ENCODE results near the gene MYH8. TPM values are rescaled to one million over a fixed set of nuclear protein-coding genes. Genes with fewer than 3 reads are reported as not detected.

The MYH8 gene
- polyA plus RNA-seq, 1 donor from 2014 or later: 3.7 TPM

DNA sequence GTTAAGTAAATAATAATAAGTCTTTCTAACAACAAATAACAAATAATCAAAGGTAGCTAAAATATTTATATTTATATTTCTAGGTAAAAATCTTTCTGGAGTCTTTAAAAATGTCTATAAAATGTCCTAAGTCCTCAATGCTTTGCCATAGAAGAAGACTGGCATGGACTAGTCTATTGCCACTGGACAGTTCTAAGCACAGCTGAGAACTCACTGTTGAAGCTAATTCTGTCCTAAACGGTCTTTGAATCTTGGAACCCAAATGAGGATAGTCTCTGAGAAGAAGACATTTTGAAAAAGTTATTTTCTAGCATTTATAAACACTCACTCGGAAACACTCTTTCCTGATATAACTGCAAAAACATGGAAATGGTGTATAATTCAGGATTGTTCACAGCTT, 539 bp downstream of the MYH8 start:
- H3K36me3 ChIP-seq (ENCODE audit: insufficient read depth, low read length): no peaks in the 10 kb centered on the region
- H3K27ac ChIP-seq (ENCODE audit: low read length): no peak overlapping the region
- H3K4me2 ChIP-seq (ENCODE audit: low read length): no peak overlapping the region
- H4K20me1 ChIP-seq (ENCODE audit: insufficient read depth): no peaks in the 10 kb centered on the region
- no peak overlapping the region for H3K9ac ChIP-seq (ENCODE audit: low read length)
- no peaks in the 10 kb centered on the region for H3K27me3 ChIP-seq (ENCODE audit: insufficient read depth, low read depth, low read length)
- H3K4me3 ChIP-seq (ENCODE audit: low read length): no peak overlapping the region
- no peaks in the 10 kb centered on the region for H3K9me3 ChIP-seq (ENCODE audit: low read length)
- H3K9me2 ChIP-seq (ENCODE audit: insufficient read depth, low read length): no peaks in the 10 kb centered on the region
- no peaks in the 10 kb centered on the region for H3F3A ChIP-seq (ENCODE audit: insufficient read depth, low read length, poor library complexity, severe bottlenecking)
- no peak overlapping the region for H2AFZ ChIP-seq (ENCODE audit: low read depth, low read length)
- TF ChIP-seq SMC3 (conservative IDR thresholded peaks at IDR 0.05; ENCODE audit: poor library complexity): no peak
- no peak for TF ChIP-seq RAD21 (conservative IDR thresholded peaks at IDR 0.05)
- TF ChIP-seq MXI1 (conservative IDR thresholded peaks at IDR 0.05; ENCODE audit: poor library complexity, severe bottlenecking): no peak
- TF ChIP-seq POLR2AphosphoS5 (IDR thresholded peaks at IDR 0.05): no peak
- TF ChIP-seq, protein P1, sequence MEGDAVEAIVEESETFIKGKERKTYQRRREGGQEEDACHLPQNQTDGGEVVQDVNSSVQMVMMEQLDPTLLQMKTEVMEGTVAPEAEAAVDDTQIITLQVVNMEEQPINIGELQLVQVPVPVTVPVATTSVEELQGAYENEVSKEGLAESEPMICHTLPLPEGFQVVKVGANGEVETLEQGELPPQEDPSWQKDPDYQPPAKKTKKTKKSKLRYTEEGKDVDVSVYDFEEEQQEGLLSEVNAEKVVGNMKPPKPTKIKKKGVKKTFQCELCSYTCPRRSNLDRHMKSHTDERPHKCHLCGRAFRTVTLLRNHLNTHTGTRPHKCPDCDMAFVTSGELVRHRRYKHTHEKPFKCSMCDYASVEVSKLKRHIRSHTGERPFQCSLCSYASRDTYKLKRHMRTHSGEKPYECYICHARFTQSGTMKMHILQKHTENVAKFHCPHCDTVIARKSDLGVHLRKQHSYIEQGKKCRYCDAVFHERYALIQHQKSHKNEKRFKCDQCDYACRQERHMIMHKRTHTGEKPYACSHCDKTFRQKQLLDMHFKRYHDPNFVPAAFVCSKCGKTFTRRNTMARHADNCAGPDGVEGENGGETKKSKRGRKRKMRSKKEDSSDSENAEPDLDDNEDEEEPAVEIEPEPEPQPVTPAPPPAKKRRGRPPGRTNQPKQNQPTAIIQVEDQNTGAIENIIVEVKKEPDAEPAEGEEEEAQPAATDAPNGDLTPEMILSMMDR (IDR thresholded peaks at IDR 0.05; ENCODE audit: poor library complexity, severe bottlenecking): no peak
- TF ChIP-seq, protein P2, sequence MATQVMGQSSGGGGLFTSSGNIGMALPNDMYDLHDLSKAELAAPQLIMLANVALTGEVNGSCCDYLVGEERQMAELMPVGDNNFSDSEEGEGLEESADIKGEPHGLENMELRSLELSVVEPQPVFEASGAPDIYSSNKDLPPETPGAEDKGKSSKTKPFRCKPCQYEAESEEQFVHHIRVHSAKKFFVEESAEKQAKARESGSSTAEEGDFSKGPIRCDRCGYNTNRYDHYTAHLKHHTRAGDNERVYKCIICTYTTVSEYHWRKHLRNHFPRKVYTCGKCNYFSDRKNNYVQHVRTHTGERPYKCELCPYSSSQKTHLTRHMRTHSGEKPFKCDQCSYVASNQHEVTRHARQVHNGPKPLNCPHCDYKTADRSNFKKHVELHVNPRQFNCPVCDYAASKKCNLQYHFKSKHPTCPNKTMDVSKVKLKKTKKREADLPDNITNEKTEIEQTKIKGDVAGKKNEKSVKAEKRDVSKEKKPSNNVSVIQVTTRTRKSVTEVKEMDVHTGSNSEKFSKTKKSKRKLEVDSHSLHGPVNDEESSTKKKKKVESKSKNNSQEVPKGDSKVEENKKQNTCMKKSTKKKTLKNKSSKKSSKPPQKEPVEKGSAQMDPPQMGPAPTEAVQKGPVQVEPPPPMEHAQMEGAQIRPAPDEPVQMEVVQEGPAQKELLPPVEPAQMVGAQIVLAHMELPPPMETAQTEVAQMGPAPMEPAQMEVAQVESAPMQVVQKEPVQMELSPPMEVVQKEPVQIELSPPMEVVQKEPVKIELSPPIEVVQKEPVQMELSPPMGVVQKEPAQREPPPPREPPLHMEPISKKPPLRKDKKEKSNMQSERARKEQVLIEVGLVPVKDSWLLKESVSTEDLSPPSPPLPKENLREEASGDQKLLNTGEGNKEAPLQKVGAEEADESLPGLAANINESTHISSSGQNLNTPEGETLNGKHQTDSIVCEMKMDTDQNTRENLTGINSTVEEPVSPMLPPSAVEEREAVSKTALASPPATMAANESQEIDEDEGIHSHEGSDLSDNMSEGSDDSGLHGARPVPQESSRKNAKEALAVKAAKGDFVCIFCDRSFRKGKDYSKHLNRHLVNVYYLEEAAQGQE (IDR thresholded peaks at IDR 0.05; ENCODE audit: borderline replicate concordance): no peak
- TF ChIP-seq TAF1 (IDR thresholded peaks at IDR 0.05; ENCODE audit: low read depth): no peak
- no peak for TF ChIP-seq EP300 (conservative IDR thresholded peaks at IDR 0.05; ENCODE audit: poor library complexity, severe bottlenecking)
- TF ChIP-seq EZH2 (IDR thresholded peaks at IDR 0.05; ENCODE audit: borderline replicate concordance, insufficient read depth, low read length, poor library complexity, severe bottlenecking): no peak
- no peaks in the 10 kb centered on the region for H3K79me2 ChIP-seq (replicated peaks; ENCODE audit: insufficient read depth, low read length)

DNA sequence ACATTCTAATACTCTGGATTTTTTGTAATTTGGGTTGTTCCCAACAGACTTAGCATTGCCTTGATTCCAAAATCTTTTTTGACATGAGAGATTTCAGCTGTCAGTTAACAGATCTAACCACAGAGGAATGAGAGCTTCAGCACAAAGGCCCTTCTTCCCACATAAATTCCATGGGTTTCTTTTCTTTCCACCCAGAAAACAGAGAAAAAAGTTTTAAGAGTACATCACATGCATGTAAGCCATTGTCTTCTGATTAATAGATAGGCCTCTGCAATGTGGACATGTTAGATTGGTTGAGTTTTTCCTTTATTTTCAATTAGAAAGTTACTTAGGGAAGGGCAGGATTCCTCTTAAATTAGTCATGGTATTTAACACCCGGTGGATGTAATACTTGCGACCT, 939 bp downstream of the MYH8 start:
- no peak for TF ChIP-seq SMC3 (conservative IDR thresholded peaks at IDR 0.05; ENCODE audit: poor library complexity)
- Histone ChIP-seq H3K4me3 (ENCODE audit: low read length) (no peak overlapping the region), H3K36me3 (ENCODE audit: insufficient read depth, low read length) (no peaks in the 10 kb centered on the region), H3F3A (ENCODE audit: insufficient read depth, low read length, poor library complexity, severe bottlenecking) (no peaks in the 10 kb centered on the region), H4K20me1 (ENCODE audit: insufficient read depth) (no peaks in the 10 kb centered on the region), H3K27me3 (ENCODE audit: insufficient read depth, low read depth, low read length) (no peaks in the 10 kb centered on the region), H3K9ac (ENCODE audit: low read length) (no peak overlapping the region), H3K27ac (ENCODE audit: low read length) (no peak overlapping the region), H3K9me3 (ENCODE audit: low read length) (no peaks in the 10 kb centered on the region), H3K79me2 (replicated peaks; ENCODE audit: insufficient read depth, low read length) (no peaks in the 10 kb centered on the region), H3K4me2 (ENCODE audit: low read length) (no peak overlapping the region), H3K9me2 (ENCODE audit: insufficient read depth, low read length) (no peaks in the 10 kb centered on the region), H2AFZ (ENCODE audit: low read depth, low read length) (no peak overlapping the region)

DNA sequence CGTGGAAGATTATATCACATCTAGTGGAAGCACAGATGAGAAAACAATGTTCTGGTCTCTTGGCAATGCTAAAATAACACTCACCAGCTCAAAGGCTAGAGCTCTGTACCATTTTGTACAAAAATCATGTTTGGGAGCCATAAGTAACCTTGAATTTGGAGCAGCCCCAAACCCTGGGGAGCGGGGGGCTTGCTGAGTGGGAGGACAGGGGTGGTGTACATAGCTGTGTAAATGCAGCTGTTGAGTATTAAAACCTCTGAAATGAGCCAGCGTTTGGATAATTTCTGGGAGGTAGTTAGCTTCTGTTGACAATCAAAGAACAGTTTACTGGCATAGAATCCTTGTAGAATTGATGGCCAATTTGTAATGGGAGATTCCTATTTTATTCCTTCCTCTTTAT, 4.3 kb downstream of the MYH8 start:
- Histone ChIP-seq H3K27me3 (ENCODE audit: insufficient read depth, low read depth, low read length) (no peaks in the 10 kb centered on the region), H3K9ac (ENCODE audit: low read length) (no peak overlapping the region), H4K20me1 (ENCODE audit: insufficient read depth) (no peaks in the 10 kb centered on the region), H3K36me3 (ENCODE audit: insufficient read depth, low read length) (no peaks in the 10 kb centered on the region), H3K9me3 (ENCODE audit: low read length) (no peaks in the 10 kb centered on the region), H3K79me2 (replicated peaks; ENCODE audit: insufficient read depth, low read length) (no peaks in the 10 kb centered on the region), H3K9me2 (ENCODE audit: insufficient read depth, low read length) (no peaks in the 10 kb centered on the region), H3K27ac (ENCODE audit: low read length) (no peak overlapping the region), H3F3A (ENCODE audit: insufficient read depth, low read length, poor library complexity, severe bottlenecking) (no peaks in the 10 kb centered on the region), H3K4me2 (ENCODE audit: low read length) (no peak overlapping the region), H2AFZ (ENCODE audit: low read depth, low read length) (no peak overlapping the region), H3K4me3 (ENCODE audit: low read length) (no peak overlapping the region)
- no peak for TF ChIP-seq RAD21 (conservative IDR thresholded peaks at IDR 0.05)
- TF ChIP-seq EZH2 (IDR thresholded peaks at IDR 0.05; ENCODE audit: borderline replicate concordance, insufficient read depth, low read length, poor library complexity, severe bottlenecking): no peak
- TF ChIP-seq, protein P2 (IDR thresholded peaks at IDR 0.05; ENCODE audit: borderline replicate concordance): no peak
- no peak for TF ChIP-seq EP300 (conservative IDR thresholded peaks at IDR 0.05; ENCODE audit: poor library complexity, severe bottlenecking)
- TF ChIP-seq, protein P1 (IDR thresholded peaks at IDR 0.05; ENCODE audit: poor library complexity, severe bottlenecking): no peak
- TF ChIP-seq MXI1 (conservative IDR thresholded peaks at IDR 0.05; ENCODE audit: poor library complexity, severe bottlenecking): no peak
- no peak for TF ChIP-seq TAF1 (IDR thresholded peaks at IDR 0.05; ENCODE audit: low read depth)
- TF ChIP-seq SMC3 (conservative IDR thresholded peaks at IDR 0.05; ENCODE audit: poor library complexity): no peak
- no peak for TF ChIP-seq POLR2AphosphoS5 (IDR thresholded peaks at IDR 0.05)

Data from neural cell (in vitro differentiated cells).